Lower leg skin (tissue), 4 donors: ENCODE results near the gene MESD. TPM values are rescaled to one million over a fixed set of nuclear protein-coding genes. Genes with fewer than 3 reads are reported as not detected.
A peak's percentile ranks its signal among the peaks of the same experiment; 100 is the strongest.
"Not testable (repeated sequence)": the region's sequence is repeated elsewhere in the genome, so short reads cannot be mapped to it uniquely, and the experiment has no call there.

Experiments used
- DNase-seq, 2 donors: peaks; one replicate each; pipeline ENCODE4 v3.0.0-alpha.2; 2019; ENCODE audit warnings: low spot score in 2 of 2
- H3K4me3 ChIP-seq: fragments of 200-600 bp; sonication (generic); 2 replicates; pipeline ENCODE4 v1.5.1; 2017; ENCODE audit warnings: mild to moderate bottlenecking, low read depth; ENCODE audit not compliant: poor library complexity, severe bottlenecking
- POLR2A ChIP-seq, 2 donors: fragments of 450-650 bp; IDR thresholded peaks; one replicate each; pipeline ENCODE4 v1.6.1; 2016 to 2017; ENCODE audit warnings: antibody characterized with exemption in 2 of 2, mild to moderate bottlenecking in 1 of 2, moderate library complexity in 1 of 2
- WGBS, 2 donors: methylation state at CpG; one replicate each; pipeline ENCODE4 v1.1.5; 2018; 5-methylcytosine and 5-hydroxymethylcytosine counted together
- intact Hi-C: fragments of 100-400 bp; cut with DNase I; formaldehyde crosslinking; loops from one replicate; pipeline ENCODE4 v1.15.0; 2023; ENCODE audit warnings: low total_unique reads
- total RNA-seq, 4 donors: library from RNA; depleted of rRNA; stranded (reverse); fragments of >200 nt; gene quantifications; one replicate each; pipeline ENCODE4 v1.1.0, GENCODE V29; 2016
- TF ChIP-seq, protein P1 (sequence below), 3 donors: fragments of 450-650 bp; IDR thresholded peaks; one replicate each; pipeline ENCODE4 v1.5.1; 2016; ENCODE audit warnings: antibody characterized with exemption in 3 of 3, mild to moderate bottlenecking in 3 of 3, moderate library complexity in 2 of 3

Gene MESD
- total RNA-seq, 4 donors from 2014 or later, result 17.1 to 18.3 (median 17.7) TPM

DNA sequence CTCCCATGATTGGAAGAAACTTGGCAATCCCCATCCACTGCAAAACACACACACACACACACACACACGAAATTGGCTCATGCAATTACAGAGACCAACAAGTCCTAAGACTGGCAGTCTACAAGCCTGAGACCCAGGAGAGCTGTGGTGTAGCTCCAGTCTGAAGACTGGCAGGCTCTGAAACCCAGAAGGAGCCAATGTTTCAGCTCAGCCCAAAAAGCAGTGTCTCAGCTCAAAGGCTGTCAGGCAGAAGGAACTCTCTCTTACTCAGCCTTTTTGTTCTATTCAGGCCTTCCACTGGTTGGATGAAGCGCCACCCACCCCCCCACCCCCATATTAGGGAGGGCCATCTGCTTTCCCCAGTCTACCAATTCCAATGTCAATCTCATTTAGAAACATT lies 32.1 kb downstream of the MESD start:
- DNase-seq, result peak in 1 of 2 donors; percentile 17
- no peak overlapping the region for H3K4me3 ChIP-seq
- WGBS, 2 donors, result 55 to 62% methylated on average over 2 of the region's 2 CpGs
- TF ChIP-seq, protein P1, sequence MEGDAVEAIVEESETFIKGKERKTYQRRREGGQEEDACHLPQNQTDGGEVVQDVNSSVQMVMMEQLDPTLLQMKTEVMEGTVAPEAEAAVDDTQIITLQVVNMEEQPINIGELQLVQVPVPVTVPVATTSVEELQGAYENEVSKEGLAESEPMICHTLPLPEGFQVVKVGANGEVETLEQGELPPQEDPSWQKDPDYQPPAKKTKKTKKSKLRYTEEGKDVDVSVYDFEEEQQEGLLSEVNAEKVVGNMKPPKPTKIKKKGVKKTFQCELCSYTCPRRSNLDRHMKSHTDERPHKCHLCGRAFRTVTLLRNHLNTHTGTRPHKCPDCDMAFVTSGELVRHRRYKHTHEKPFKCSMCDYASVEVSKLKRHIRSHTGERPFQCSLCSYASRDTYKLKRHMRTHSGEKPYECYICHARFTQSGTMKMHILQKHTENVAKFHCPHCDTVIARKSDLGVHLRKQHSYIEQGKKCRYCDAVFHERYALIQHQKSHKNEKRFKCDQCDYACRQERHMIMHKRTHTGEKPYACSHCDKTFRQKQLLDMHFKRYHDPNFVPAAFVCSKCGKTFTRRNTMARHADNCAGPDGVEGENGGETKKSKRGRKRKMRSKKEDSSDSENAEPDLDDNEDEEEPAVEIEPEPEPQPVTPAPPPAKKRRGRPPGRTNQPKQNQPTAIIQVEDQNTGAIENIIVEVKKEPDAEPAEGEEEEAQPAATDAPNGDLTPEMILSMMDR (IDR thresholded peaks at IDR 0.05), result no peak
- TF ChIP-seq POLR2A (IDR thresholded peaks at IDR 0.05), result no peak
- intact Hi-C loops, result no loop called here

- WGBS, 2 donors, result 62 to 68% methylated on average over 19 of the region's 19 CpGs
- intact Hi-C loops, H3K4me3 ChIP-seq: not testable (repeated sequence)
- peak; percentile 43 to 73 for DNase-seq
Observed at GRCh38 chr15:80955571-80956452, 33.8 kb downstream of the MESD start.

DNA sequence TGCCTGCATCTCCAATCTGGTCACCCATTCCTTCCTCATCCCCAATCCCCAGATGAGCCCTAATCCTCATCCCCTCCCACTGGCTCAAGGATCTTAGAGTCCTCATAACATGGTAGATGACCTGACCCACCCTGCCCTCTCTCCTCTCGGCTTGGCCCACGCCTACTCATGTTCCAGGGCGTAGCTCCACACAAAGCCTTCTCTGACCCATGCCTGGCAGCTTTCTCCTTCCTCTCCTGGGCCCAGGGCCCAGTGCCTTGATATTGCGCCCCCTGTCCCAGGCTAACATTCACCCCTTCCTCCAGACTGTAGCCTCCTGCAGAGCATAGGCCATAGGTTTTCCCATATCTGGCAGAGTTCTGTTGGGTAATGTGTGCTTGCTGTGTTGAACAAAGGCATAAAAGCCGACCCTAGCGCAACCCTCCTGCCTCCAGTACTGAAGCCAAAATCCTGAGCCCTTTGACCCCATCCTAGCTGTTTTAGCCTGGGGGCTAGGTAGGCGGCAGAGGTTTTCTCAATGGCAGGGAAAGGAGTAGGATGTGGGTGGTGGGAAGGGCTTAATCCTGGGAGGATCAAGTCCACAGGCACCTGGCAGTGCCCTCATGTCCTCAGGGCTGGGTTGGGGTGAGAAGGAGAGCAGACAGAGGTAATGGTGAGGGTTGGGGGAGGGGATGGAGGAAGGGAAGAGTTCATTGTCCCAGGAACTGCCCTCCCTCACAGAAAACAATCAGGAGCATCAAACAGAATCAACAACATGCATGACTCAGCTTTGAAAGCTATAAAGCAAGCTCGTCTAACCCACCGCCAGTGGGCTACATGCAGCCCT lies 35.5 kb downstream of the MESD start:
- TF ChIP-seq POLR2A (IDR thresholded peaks at IDR 0.05), result no peak
- TF ChIP-seq, protein P1 (IDR thresholded peaks at IDR 0.05), result no peak
- DNase-seq, result peak in 1 of 2 donors; percentile 65
- WGBS, 2 donors, result 65 to 77% methylated on average over 9 of the region's 9 CpGs
- intact Hi-C loops, result no loop called here
- H3K4me3 ChIP-seq, result no peak overlapping the region

DNA sequence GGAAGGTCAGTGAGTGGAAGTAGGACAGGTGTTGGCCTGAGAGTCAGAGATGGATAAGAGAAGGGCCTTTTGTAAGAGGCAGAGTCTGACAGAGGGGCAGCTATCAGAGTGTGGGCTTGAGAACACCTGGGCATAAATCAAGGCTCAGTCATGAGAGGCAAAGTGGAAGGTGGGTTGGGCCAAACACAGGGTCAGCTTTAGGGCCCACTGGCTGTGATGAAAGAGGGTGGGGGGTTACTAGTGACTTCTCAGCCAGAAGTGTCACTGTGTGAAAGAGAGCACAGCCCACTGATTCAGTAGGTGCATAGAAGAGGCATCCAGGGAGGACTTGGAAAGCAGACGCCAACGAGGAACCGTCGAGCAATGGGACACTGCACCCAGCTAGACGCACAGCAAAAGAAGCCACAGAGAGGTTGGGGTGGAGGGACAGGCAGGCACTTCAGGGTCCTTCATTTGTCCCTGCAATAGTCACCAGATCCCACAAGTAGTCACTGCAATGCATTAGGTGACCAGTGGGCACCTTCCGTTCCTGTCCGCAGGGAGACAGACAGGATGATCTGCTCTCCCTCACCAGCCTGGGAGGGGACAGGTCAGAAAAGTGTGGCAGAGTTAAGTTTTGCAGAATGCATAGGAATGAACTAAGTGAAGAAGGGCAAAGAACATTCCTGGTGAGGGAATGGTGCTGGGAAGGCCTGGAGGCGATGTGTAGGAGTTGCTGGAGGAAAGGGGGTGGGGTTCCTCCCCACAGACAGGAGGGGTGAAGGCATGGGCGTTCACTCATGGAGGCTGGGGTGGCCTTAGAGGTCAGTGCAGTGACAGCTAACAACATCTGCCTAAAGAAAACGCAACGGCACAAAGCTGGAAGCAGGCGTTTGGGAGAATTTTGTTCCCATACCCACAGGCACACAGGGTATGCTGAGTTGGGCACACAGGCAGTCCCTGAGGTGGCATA lies 36.3 kb downstream of the MESD start:
- DNase-seq, result peak in 1 of 2 donors; percentile 60
- 91 to 95% methylated on average over 12 of the region's 12 CpGs for WGBS, 2 donors
- H3K4me3 ChIP-seq, result no peak overlapping the region
- intact Hi-C loops, result no loop called here
- TF ChIP-seq, protein P1 (IDR thresholded peaks at IDR 0.05), result no peak
- no peak for TF ChIP-seq POLR2A (IDR thresholded peaks at IDR 0.05)

- WGBS, 2 donors, result 70 to 71% methylated on average over 5 of the region's 5 CpGs
- peak in 1 of 2 donors; percentile 58 for DNase-seq
- no peak for TF ChIP-seq POLR2A (IDR thresholded peaks at IDR 0.05)
- TF ChIP-seq, protein P1 (IDR thresholded peaks at IDR 0.05), result no peak
- intact Hi-C loops, result no loop called here
- H3K4me3 ChIP-seq, result no peak overlapping the region
Observed at GRCh38 chr15:80951941-80952340, 37.7 kb downstream of the MESD start.
